Neural progenitor cell (in vitro differentiated cells): Measurements from ENCODE around the gene BEND6.

Source experiments
- CTCF ChIP-seq: fragments of 200-600 bp; sonication (generic); IDR thresholded peaks from 2 replicates; pipeline ENCODE4 v1.5.1; 2017; ENCODE audit warnings: antibody characterized with exemption, mild to moderate bottlenecking
- EZH2 ChIP-seq: fragments of 200-600 bp; sonication (generic); IDR thresholded peaks from 2 replicates; pipeline ENCODE4 v1.6.1; 2017; ENCODE audit warnings: antibody characterized with exemption, mild to moderate bottlenecking, moderate library complexity
- EZH2phosphoT487 ChIP-seq: fragments of 200-600 bp; sonication (generic); IDR thresholded peaks from 2 replicates; pipeline ENCODE4 v1.6.1; 2017; ENCODE audit warnings: antibody characterized with exemption

DNA sequence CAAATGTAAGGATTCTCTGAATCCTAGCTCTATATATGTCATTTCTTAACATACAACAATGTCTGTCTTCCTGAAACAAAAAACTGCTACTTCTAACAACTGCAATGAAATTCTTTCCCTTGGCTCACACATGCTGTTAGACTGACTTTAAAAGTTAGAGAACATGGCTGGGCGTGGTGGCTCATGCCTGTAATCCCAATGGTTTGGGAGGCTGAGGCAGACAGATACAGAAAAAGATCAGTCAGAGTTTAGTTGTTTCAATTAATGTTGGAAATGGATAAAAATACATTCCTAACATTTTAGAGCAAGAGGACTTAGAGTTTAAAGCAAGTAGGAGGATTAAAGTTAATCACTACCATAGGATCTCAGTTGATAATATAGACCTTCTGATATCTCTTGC lies 62.9 kb downstream of the BEND6 start:
- TF ChIP-seq CTCF, result no peak
- TF ChIP-seq EZH2, result no peak
- no peak for TF ChIP-seq EZH2phosphoT487
